Measurements from ENCODE around the gene NRXN3. TPM values are rescaled to one million over a fixed set of nuclear protein-coding genes. Genes with fewer than 3 reads are reported as not detected.

The NRXN3 gene
- total and polyA plus RNA-seq, 2 of the 13 experiments (the other 11 are each of a cell fraction or from before 2014, with no cell fraction given): 0.03 TPM; not detected in 1

GRCh38 chr14:78524196-78524595, 354.0 kb downstream of the NRXN3 start:
- in situ Hi-C loops (cut with HindIII; ENCODE audit: extremely low pct_ligation_motif_present, low pct_unique_long_range_greater_than_20kb) (no loop called here), intact Hi-C loops (cut with micrococcal nuclease; ENCODE audit: unreplicated experiment) (no loop called here)
- H3K4me1 ChIP-seq (ENCODE audit: insufficient read depth, low read length): no peaks in the 10 kb centered on the region
- no peaks in the 10 kb centered on the region for H3K36me3 ChIP-seq (replicated peaks in 1 of 2; ENCODE audit: control insufficient read depth in 1 of 2, insufficient read depth in 2 of 2, low read length in 2 of 2)
- H3K27ac ChIP-seq (ENCODE audit: extremely low read length, insufficient read depth, low read length): no peak overlapping the region
- no peak overlapping the region for H3K9ac ChIP-seq (ENCODE audit: insufficient read depth, low read depth, low read length)
- no peaks in the 10 kb centered on the region for H4K20me1 ChIP-seq (ENCODE audit: insufficient read depth, low read length)
- TF ChIP-seq, protein P1, sequence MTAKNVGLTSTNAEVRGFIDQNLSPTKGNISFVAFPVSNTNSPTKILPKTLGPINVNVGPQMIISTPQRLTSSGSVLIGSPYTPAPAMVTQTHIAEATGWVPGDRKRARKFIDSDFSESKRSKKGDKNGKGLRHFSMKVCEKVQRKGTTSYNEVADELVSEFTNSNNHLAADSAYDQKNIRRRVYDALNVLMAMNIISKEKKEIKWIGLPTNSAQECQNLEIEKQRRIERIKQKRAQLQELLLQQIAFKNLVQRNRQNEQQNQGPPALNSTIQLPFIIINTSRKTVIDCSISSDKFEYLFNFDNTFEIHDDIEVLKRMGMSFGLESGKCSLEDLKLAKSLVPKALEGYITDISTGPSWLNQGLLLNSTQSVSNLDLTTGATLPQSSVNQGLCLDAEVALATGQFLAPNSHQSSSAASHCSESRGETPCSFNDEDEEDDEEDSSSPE (CRISPR knock-in tag; IDR thresholded peaks at IDR 0.05): no peak
- TF ChIP-seq TBL1XR1 (IDR thresholded peaks at IDR 0.05; ENCODE audit: borderline replicate concordance, low read length, partially characterized antibody) (no peak), SNAI1 (CRISPR knock-in tag; IDR thresholded peaks at IDR 0.05; ENCODE audit: borderline replicate concordance) (no peak), SNRNP70 (IDR thresholded peaks at IDR 0.05; ENCODE audit: low read depth, low read length) (no peak), TP53 (CRISPR knock-in tag; conservative IDR thresholded peaks at IDR 0.05) (no peak), PHF21A (CRISPR knock-in tag; IDR thresholded peaks at IDR 0.05) (no peak), ARID2 (CRISPR knock-in tag; IDR thresholded peaks at IDR 0.05; ENCODE audit: borderline replicate concordance) (no peak), ZNF644 (CRISPR knock-in tag; IDR thresholded peaks at IDR 0.05; ENCODE audit: low read depth) (no peak), HNRNPH1 (optimal IDR thresholded peaks at IDR 0.05; ENCODE audit: low read depth, low read length) (no peak), KAT7 (CRISPR knock-in tag; IDR thresholded peaks at IDR 0.05; ENCODE audit: borderline replicate concordance) (no peak), CREM (IDR thresholded peaks at IDR 0.05) (no peak), CREM (CRISPR knock-in tag; IDR thresholded peaks at IDR 0.05) (no peak), ZBTB49 (CRISPR knock-in tag; IDR thresholded peaks at IDR 0.05; ENCODE audit: borderline replicate concordance) (no peak)
- no TSS peak for BruUV-seq (replicated peaks)
- H3K9me3 ChIP-seq (ENCODE audit: low read length): peaks cover 8% of the 10 kb centered on the region; the same call in 1 of the 2 replicates
- ATAC-seq: no peak
- H3K4me3 ChIP-seq (replicated peaks in 1 of 3; ENCODE audit: insufficient read depth in 1 of 3, low read depth in 2 of 3, low read length in 3 of 3): no peak overlapping the region
- no peak for DNase-seq (ENCODE audit: low spot score)
- no peak overlapping the region for H3K4me2 ChIP-seq (ENCODE audit: low read depth, low read length)
- CTCF ChIA-PET (ENCODE audit: low intra/inter-chr PET ratio, low total read pairs): no interaction called here
- no peaks in the 10 kb centered on the region for H3K79me2 ChIP-seq (ENCODE audit: insufficient read depth, low read length)
- H2AFZ ChIP-seq (ENCODE audit: low read length): no peak overlapping the region
- POLR2A ChIA-PET: no interaction called here
- 7% methylated on average over 7 of the region's 7 CpGs for WGBS (ENCODE audit: low lambda C conversion rate)
- H3K27me3 ChIP-seq (ENCODE audit: control insufficient read depth in 1 of 2, insufficient read depth in 2 of 2, low read length in 2 of 2): no peaks in the 10 kb centered on the region
- no peak for FAIRE-seq

Data from HepG2 (cell line).